Activated B cell treated with CpG ODN at 0.5 μM for 24 hours (primary cell): ENCODE data around the gene FOXP1. TPM values are rescaled to one million over a fixed set of nuclear protein-coding genes. Genes with fewer than 3 reads are reported as not detected.

ENCODE experiments used
- ATAC-seq: fragments of 200-7000 bp; cut with Tn5 transposase; one replicate; pipeline ENCODE4 v1.10.0; 2021; ENCODE audit warnings: low read depth, mild to moderate bottlenecking, moderate library complexity
- CTCF ChIA-PET: fragments of 350-600 bp; sonication (Branson Sonifier 250); formaldehyde crosslinking; loops from one replicate; lab custom pipeline; 2021; ENCODE audit warnings: antibody characterized with exemption; lab: Charles Lee
- POLR2A ChIA-PET: fragments of 350-600 bp; sonication (Branson Sonifier 250); formaldehyde crosslinking; loops from one replicate; lab custom pipeline; 2021; ENCODE audit warnings: antibody characterized with exemption; lab: Charles Lee
- DNase-seq: peaks from one replicate; pipeline ENCODE4 v3.0.0; 2022
- H3K27ac Mint-ChIP-seq: one replicate; pipeline ENCODE4 v1.8.0; 2020; ENCODE audit warnings: mixed read lengths
- H3K27me3 Mint-ChIP-seq: one replicate; pipeline ENCODE4 v1.8.0; 2021; ENCODE audit warnings: mixed read lengths
- H3K36me3 Mint-ChIP-seq: one replicate; pipeline ENCODE4 v1.8.0; 2021; ENCODE audit warnings: low read depth, mixed read lengths
- H3K4me1 Mint-ChIP-seq: one replicate; pipeline ENCODE4 v1.8.0; 2021; ENCODE audit warnings: mixed read lengths
- H3K4me3 Mint-ChIP-seq: one replicate; pipeline ENCODE4 v1.8.0; 2020; ENCODE audit warnings: mild to moderate bottlenecking, mixed read lengths
- H3K9me3 Mint-ChIP-seq: one replicate; pipeline ENCODE4 v1.8.0; 2020; ENCODE audit warnings: mixed read lengths
- CTCF ChIP-seq: fragments of 200-600 bp; IDR thresholded peaks from one replicate; pipeline ENCODE4 v1.8.0; 2022; ENCODE audit warnings: antibody characterized with exemption, mild to moderate bottlenecking
- intact Hi-C: fragments of 100-400 bp; cut with micrococcal nuclease; formaldehyde crosslinking; loops from one replicate; pipeline ENCODE4 v1.15.1; 2024
- total RNA-seq: library from RNA; stranded (reverse); gene quantifications from 2 replicates; pipeline ENCODE4 v1.2.3, GENCODE V29; 2022

The FOXP1 gene
- total RNA-seq, 1 donor from 2014 or later = 563 TPM

DNA sequence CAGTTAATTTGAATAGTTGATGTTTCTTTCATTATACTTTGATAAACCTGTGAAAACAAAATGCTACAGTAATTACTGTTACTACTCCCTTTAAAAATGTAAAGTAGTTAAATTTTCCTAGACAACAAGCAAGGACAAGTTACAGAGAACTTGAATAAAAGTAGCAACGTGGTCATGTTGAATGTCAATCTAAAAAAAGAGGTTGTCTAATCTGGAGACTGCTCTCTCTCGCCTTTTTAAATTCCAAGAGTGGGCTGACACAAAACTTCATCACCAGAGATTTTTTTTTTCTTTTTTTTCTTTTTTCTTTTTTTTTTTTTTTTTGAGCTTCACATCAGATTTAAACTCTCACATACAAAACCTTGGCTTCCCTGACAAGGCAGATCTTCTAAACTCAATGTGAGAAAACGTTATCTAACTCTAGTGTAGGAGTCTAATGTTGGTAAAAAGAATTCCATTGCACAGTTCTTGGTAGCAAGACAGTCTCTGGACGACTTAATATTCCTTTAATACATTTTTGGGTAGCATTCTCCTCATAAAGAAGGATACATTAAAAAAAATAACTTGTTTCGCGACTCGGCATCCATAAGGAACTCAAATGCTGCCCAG lies 4.1 kb downstream of the FOXP1 start:
- Mint-ChIP-seq H3K27me3 (no peaks in the 10 kb centered on the region), H3K4me3 (peak overlapping the region; percentile 92), H3K36me3 (peaks cover 25% of the 10 kb centered on the region), H3K9me3 (no peaks in the 10 kb centered on the region), H3K4me1 (peaks cover 60% of the 10 kb centered on the region), H3K27ac (peak overlapping the region; percentile 93)
- CTCF ChIA-PET = no interaction called here
- POLR2A ChIA-PET = interaction anchor here (0.6 to 1.8 kb wide), 14 partner anchors 11 to 569 kb away, joined by 3 to 13 read pairs (median 6); no protein-coding TSS in a partner anchor
- ATAC-seq (no peak), DNase-seq (no peak)
- intact Hi-C loops = no loop called here
- TF ChIP-seq CTCF = no peak

DNA sequence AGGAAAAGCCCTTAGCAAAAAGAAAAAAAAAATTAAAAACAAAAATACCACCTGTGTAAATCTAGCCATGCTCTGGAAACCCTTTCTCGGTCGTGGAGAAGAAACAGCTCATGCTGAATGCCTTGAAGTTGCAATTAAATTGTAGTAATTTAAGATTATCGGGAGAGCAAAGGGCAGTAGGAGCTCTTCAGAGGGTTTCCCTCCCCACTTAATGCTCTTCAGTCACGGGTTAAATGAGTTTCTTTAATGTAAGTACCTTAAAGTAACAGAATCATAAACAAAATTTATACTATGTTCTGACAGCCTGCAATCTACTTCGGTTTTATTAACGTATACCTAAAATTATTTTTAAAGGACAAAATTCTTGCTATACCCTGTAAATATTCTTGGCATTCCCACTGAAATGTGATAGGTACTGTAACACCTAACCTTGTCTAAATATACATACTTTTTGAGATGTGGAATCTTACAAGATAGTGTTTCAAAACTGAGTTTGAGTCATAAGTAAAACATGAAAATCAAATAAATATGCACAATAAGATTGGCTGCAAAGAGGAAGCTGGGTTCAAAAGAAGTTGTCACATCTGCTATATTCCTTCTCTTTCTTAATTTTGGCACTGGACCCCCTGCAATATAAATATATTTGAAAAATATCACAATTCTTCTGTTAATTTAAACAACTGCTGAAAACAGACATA lies 5.3 kb downstream of the FOXP1 start:
- no peak for TF ChIP-seq CTCF
- DNase-seq (no peak), ATAC-seq (no peak)
- Mint-ChIP-seq H3K27me3 (no peaks in the 10 kb centered on the region), H3K36me3 (peaks cover 22% of the 10 kb centered on the region), H3K4me3 (peak overlapping the region; percentile 64), H3K27ac (peak overlapping the region; percentile 78), H3K4me1 (peaks cover 57% of the 10 kb centered on the region), H3K9me3 (no peaks in the 10 kb centered on the region)
- intact Hi-C loops = no loop called here
- POLR2A ChIA-PET = no interaction called here
- CTCF ChIA-PET = no interaction called here

DNA sequence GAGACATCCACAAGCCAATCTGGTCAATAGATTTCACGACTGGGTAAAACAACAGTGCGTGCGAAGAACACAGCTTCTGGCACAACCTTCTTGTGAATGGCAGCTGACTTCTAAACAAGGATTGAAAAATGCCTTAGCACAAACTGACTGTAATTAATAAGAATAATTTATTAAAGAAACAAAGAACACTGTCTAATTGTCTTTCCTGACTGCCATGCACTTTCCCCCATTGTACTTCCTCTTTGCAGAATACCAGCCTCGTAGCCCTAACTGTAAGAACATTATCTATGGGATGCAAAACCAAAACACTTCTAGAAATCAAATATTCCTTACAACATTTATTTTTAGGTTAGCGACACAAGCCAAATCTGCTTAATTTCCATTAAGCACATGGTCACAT lies 6.5 kb downstream of the FOXP1 start:
- Mint-ChIP-seq H3K4me1 (peaks cover 56% of the 10 kb centered on the region), H3K27me3 (no peaks in the 10 kb centered on the region), H3K27ac (peak overlapping the region; percentile 78), H3K4me3 (peak overlapping the region; percentile 64), H3K36me3 (peaks cover 17% of the 10 kb centered on the region), H3K9me3 (no peaks in the 10 kb centered on the region)
- intact Hi-C loops = loop anchor here (1.0 to 2.0 kb wide), 2 partner anchors 9 to 178 kb away; no protein-coding TSS in a partner anchor
- ATAC-seq = no peak
- no peak for DNase-seq
- no peak for TF ChIP-seq CTCF
- ChIA-PET CTCF (no interaction called here), POLR2A (interaction anchor here (0.6 kb wide), 1 partner anchor 65 kb away, joined by 3 read pairs; no protein-coding TSS in a partner anchor)

DNA sequence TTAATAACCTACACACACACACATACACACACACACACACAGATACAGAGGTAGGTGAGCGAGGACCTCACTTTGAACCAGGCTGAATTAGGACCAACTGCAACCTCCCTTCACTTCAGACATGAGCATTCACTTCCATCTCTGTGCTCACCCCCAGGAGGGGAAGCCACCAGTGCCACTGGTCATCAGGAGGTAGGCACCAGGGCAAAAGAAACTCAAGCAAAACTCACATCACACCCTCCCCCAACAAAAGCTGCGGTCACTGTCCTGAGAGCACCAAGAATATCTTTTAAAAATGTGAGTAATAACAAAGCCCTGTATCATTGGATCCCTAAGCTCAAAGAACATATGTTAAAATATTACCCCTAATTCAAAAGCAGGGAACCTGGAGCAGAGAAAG lies 8.1 kb downstream of the FOXP1 start:
- Mint-ChIP-seq H3K4me3 (no peak overlapping the region), H3K27me3 (no peaks in the 10 kb centered on the region), H3K4me1 (peaks cover 47% of the 10 kb centered on the region), H3K27ac (peak overlapping the region; percentile 15), H3K36me3 (peaks cover 11% of the 10 kb centered on the region), H3K9me3 (no peaks in the 10 kb centered on the region)
- no peak for TF ChIP-seq CTCF
- intact Hi-C loops = no loop called here
- POLR2A ChIA-PET = interaction anchor here (1.2 to 1.3 kb wide), 2 partner anchors 121 to 512 kb away, joined by 3 to 4 read pairs; no protein-coding TSS in a partner anchor
- no peak for DNase-seq
- CTCF ChIA-PET = interaction anchor here (0.9 kb wide), 1 partner anchor 11 kb away, joined by 3 read pairs; no protein-coding TSS in a partner anchor
- ATAC-seq = no peak

GRCh38 chr3:71573181-71573580 lies 10.3 kb downstream of the FOXP1 start:
- H3K4me1 Mint-ChIP-seq = peaks cover 40% of the 10 kb centered on the region
- no peak for ATAC-seq
- POLR2A ChIA-PET = interaction anchor here (0.8 kb wide), 1 partner anchor 10 kb away, joined by 3 read pairs; the partner anchor contains the start of gene FOXP1
- DNase-seq = no peak
- no peaks in the 10 kb centered on the region for H3K9me3 Mint-ChIP-seq
- peaks cover 11% of the 10 kb centered on the region for H3K36me3 Mint-ChIP-seq
- TF ChIP-seq CTCF = no peak
- H3K27ac Mint-ChIP-seq = no peak overlapping the region
- H3K4me3 Mint-ChIP-seq = no peak overlapping the region
- no peaks in the 10 kb centered on the region for H3K27me3 Mint-ChIP-seq
- CTCF ChIA-PET = no interaction called here
- intact Hi-C loops = no loop called here
